Epithelial cell of esophagus (primary cell): Measurements from ENCODE around the gene FSD2.
A peak's percentile ranks its signal among the peaks of the same experiment; 100 is the strongest.
"Not testable (repeated sequence)": the region's sequence is repeated elsewhere in the genome, so short reads cannot be mapped to it uniquely, and the experiment has no call there.

Experiments
- DNase-seq: peaks from one replicate; pipeline ENCODE4 v3.0.0; 2010; ENCODE audit warnings: low read depth
- H3K4me3 ChIP-seq: 2 replicates; pipeline ENCODE4 v1.5.1; 2011; ENCODE audit warnings: mild to moderate bottlenecking, low read length, control low read depth
- TF ChIP-seq, protein P1 (sequence below): IDR thresholded peaks from 2 replicates; pipeline ENCODE4 v1.5.1; 2011; ENCODE audit warnings: low read depth, mild to moderate bottlenecking, low read length, control low read depth, inconsistent platforms; ENCODE audit not compliant: insufficient read depth; ENCODE audit errors: missing control alignments

FSD2 gene

GRCh38 chr15:82710208-82710555, 95.7 kb downstream of the FSD2 start:
- H3K4me3 ChIP-seq: peak overlapping the region; percentile 59
- TF ChIP-seq, protein P1, sequence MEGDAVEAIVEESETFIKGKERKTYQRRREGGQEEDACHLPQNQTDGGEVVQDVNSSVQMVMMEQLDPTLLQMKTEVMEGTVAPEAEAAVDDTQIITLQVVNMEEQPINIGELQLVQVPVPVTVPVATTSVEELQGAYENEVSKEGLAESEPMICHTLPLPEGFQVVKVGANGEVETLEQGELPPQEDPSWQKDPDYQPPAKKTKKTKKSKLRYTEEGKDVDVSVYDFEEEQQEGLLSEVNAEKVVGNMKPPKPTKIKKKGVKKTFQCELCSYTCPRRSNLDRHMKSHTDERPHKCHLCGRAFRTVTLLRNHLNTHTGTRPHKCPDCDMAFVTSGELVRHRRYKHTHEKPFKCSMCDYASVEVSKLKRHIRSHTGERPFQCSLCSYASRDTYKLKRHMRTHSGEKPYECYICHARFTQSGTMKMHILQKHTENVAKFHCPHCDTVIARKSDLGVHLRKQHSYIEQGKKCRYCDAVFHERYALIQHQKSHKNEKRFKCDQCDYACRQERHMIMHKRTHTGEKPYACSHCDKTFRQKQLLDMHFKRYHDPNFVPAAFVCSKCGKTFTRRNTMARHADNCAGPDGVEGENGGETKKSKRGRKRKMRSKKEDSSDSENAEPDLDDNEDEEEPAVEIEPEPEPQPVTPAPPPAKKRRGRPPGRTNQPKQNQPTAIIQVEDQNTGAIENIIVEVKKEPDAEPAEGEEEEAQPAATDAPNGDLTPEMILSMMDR: no peak
- peak; percentile 6 for DNase-seq

GRCh38 chr15:82709421-82710207, 96.3 kb downstream of the FSD2 start, which contains the start of gene AP3B2:
Gene AP3B2 (minus strand): TSS chr15:82709875. CDS start chr15:82709706, 169 bp downstream.
- H3K4me3 ChIP-seq: peak within 1 kb of the TSS; percentile 59

DNA sequence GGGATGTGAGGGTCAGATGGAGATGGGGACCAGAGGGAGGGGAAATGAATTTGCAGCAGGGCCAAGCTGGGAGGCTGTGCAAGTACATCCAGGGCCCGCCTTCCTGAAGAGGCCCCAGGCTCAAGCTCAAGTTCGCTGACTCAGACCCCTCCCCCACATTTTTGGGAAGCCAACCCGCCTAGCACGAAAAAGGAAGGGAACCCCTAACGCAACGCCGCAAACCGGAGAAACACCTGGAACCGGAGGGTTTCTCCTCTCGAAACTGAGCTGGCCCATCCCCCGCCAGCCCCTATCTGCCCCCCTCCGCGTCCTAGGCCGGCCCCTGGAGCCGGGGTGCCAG, 96.8 kb downstream of the FSD2 start:
- TF ChIP-seq, protein P1: no peak
- DNase-seq: no peak
- peak overlapping the region; percentile 39 for H3K4me3 ChIP-seq

More at GRCh38 chr15:82709421-82710207, 96.3 kb downstream of the FSD2 start, which contains the start of gene AP3B2:
- peak; percentile 82 for DNase-seq
- TF ChIP-seq, protein P1: no peak

DNA sequence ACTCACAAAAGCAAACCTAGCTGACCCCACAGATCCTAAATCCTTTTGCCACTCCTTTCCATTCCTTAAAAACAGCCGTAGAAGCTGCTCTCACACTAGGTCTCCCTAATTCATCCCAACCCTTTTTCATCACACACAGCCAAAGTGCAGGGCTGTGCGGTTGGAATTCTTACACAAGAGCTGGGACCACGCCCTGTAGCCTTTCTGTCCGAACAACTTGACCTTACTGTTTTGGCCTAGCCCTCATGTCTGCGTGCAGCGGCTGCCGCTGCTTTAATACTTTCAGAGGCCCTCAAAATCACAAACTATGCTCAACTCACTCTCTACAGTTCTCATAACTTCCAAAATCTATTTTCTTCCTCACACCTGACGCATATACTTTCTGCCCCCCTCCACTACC, 100.0 kb downstream of the FSD2 start:
- not testable (repeated sequence) for DNase-seq, H3K4me3 ChIP-seq
